Measurements from ENCODE around the gene PCGF3.
A peak's percentile ranks its signal among the peaks of the same experiment; 100 is the strongest.

The PCGF3 gene

GRCh38 chr4:705278-706082 lies at the start of gene PCGF3:
PCGF3 (plus strand) TSS chr4:705832; CDS start chr4:733681, 27,849 bp downstream.
- DNase-seq: peak; percentile 99

GRCh38 chr4:656436-657337 lies 48.9 kb upstream of the PCGF3 start:
- DNase-seq: peak; percentile 33

GRCh38 chr4:657338-657833 lies 48.2 kb upstream of the PCGF3 start:
- peak; percentile 26 for DNase-seq

GRCh38 chr4:657834-658667 lies 47.6 kb upstream of the PCGF3 start:
- peak; percentile 31 for DNase-seq

- peak; percentile 22 for DNase-seq
Measured at GRCh38 chr4:658681-659667, 46.7 kb upstream of the PCGF3 start.

GRCh38 chr4:659851-660250 lies 45.8 kb upstream of the PCGF3 start:
- peak; percentile 12 for DNase-seq

- peak; percentile 12 for DNase-seq
Measured at GRCh38 chr4:660401-660800, 45.2 kb upstream of the PCGF3 start.

- no peak for DNase-seq
Measured at GRCh38 chr4:661231-661630, 44.4 kb upstream of the PCGF3 start.

GRCh38 chr4:661881-662761 lies 43.5 kb upstream of the PCGF3 start:
- DNase-seq: peak; percentile 17

GRCh38 chr4:663046-663437 lies 42.6 kb upstream of the PCGF3 start:
- peak; percentile 23 for DNase-seq

GRCh38 chr4:663438-664428 lies 41.9 kb upstream of the PCGF3 start:
- peak; percentile 77 for DNase-seq

- DNase-seq: peak; percentile 20
Measured at GRCh38 chr4:664713-665231, 40.9 kb upstream of the PCGF3 start.

- DNase-seq: no peak
Measured at GRCh38 chr4:665381-665750, 40.3 kb upstream of the PCGF3 start.

GRCh38 chr4:665751-666435 lies 39.7 kb upstream of the PCGF3 start:
- DNase-seq: peak; percentile 23

GRCh38 chr4:666436-666810 lies 39.2 kb upstream of the PCGF3 start:
- peak; percentile 20 for DNase-seq

- DNase-seq: peak; percentile 16
Measured at GRCh38 chr4:666822-667544, 38.6 kb upstream of the PCGF3 start.

- peak; percentile 14 for DNase-seq
Measured at GRCh38 chr4:667545-667925, 38.1 kb upstream of the PCGF3 start.

- DNase-seq: peak; percentile 8
Measured at GRCh38 chr4:668219-668618, 37.4 kb upstream of the PCGF3 start.

Measured in femur (tissue), 1 donor.